Measurements from ENCODE around the gene RAB11FIP3.

- TF ChIP-seq, protein P1, sequence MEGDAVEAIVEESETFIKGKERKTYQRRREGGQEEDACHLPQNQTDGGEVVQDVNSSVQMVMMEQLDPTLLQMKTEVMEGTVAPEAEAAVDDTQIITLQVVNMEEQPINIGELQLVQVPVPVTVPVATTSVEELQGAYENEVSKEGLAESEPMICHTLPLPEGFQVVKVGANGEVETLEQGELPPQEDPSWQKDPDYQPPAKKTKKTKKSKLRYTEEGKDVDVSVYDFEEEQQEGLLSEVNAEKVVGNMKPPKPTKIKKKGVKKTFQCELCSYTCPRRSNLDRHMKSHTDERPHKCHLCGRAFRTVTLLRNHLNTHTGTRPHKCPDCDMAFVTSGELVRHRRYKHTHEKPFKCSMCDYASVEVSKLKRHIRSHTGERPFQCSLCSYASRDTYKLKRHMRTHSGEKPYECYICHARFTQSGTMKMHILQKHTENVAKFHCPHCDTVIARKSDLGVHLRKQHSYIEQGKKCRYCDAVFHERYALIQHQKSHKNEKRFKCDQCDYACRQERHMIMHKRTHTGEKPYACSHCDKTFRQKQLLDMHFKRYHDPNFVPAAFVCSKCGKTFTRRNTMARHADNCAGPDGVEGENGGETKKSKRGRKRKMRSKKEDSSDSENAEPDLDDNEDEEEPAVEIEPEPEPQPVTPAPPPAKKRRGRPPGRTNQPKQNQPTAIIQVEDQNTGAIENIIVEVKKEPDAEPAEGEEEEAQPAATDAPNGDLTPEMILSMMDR (IDR thresholded peaks at IDR 0.05), result no peak
- TF ChIP-seq POLR2A (IDR thresholded peaks at IDR 0.05) (no peak), POLR2AphosphoS5 (IDR thresholded peaks at IDR 0.05) (no peak), EP300 (IDR thresholded peaks at IDR 0.05) (no peak)
These were observed 144.2 kb downstream of the RAB11FIP3 start, which contains the start of gene PIGQ for GRCh38 chr16:569445-570254.
